Erythroblast (primary cell): Measurements from ENCODE around the gene ZNF865.

Experiments
- GATA1 ChIP-seq: IDR thresholded peaks from 2 replicates; pipeline ENCODE4 v1.6.1; 2011; ENCODE audit warnings: low read depth, mild to moderate bottlenecking, control low read depth, low read length, moderate library complexity
- POLR2A ChIP-seq: IDR thresholded peaks from 2 replicates; pipeline ENCODE4 v1.6.1; 2011; ENCODE audit warnings: mild to moderate bottlenecking, low read length

- TF ChIP-seq POLR2A, result no peak
- TF ChIP-seq GATA1, result no peak
Observed at GRCh38 chr19:55651236-55651635, 45.8 kb downstream of the ZNF865 start.
